Stimulated activated CD4-positive, alpha-beta T cell treated with anti-CD3 and anti-CD28 coated beads, Interleukin-15, amount 100 ng/mL, for 24 hours (primary cell): ENCODE measurements around the gene CRYAB.

ENCODE experiments used
- DNase-seq: peaks from one replicate; pipeline ENCODE4 v3.0.0-alpha.2; 2020

The CRYAB gene, protein sequence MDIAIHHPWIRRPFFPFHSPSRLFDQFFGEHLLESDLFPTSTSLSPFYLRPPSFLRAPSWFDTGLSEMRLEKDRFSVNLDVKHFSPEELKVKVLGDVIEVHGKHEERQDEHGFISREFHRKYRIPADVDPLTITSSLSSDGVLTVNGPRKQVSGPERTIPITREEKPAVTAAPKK

GRCh38 chr11:111911563-111912401 lies at the start of gene CRYAB:
Gene CRYAB (minus strand): TSS chr11:111911770. CDS start chr11:111911724, 46 bp downstream.
- DNase-seq, result no peak

DNA sequence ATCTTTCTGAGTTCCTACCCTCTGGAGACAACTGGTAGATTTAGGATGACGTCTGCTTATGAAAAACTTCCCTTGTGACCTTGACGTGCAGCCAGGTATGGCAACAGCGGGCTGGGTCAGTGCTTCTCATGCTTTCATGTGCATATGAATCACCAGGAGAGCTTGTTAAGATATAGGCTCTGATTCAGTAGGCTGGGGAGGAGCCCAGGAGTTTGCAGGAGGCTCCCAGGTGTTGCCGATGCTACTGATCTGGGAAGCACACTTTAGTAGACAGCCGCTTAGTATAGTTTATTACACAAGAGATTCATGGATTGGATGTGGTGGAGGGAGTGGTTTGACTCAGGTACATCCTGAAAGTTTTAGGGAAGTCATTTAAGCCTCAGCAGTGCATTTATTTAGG lies 49.3 kb upstream of the CRYAB start:
- no peak for DNase-seq

GRCh38 chr11:111957663-111958444 lies 46.3 kb upstream of the CRYAB start:
- DNase-seq, result no peak

GRCh38 chr11:111954154-111954553 lies 42.6 kb upstream of the CRYAB start:
- DNase-seq, result no peak

- DNase-seq, result no peak
Measured at GRCh38 chr11:111951565-111951964, 40.0 kb upstream of the CRYAB start.

- DNase-seq, result no peak
Measured at GRCh38 chr11:111949519-111950426, 38.2 kb upstream of the CRYAB start.

GRCh38 chr11:111947143-111947542 lies 35.6 kb upstream of the CRYAB start:
- DNase-seq, result no peak

DNA sequence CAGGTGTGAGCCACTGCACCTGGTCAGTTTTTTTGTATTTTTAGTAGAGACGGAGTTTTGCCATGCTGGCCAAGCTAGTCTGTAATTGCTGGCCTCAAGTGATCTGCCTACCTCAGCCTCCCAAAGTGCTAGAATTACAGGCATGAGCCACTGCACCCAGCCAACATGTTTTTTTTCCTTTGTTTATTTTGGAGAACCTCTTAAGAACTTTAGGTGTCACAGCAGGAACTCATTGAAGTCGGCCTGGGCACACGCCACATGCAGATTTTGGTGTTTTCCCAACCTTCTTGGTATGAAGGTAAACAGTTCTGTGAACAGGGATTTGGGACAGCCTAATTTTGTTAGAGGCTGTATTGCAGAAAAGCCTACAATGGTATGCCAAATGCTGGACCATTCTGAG lies 34.9 kb upstream of the CRYAB start:
- DNase-seq, result no peak

- DNase-seq, result no peak
Measured at GRCh38 chr11:111945198-111945597, 33.6 kb upstream of the CRYAB start.

DNA sequence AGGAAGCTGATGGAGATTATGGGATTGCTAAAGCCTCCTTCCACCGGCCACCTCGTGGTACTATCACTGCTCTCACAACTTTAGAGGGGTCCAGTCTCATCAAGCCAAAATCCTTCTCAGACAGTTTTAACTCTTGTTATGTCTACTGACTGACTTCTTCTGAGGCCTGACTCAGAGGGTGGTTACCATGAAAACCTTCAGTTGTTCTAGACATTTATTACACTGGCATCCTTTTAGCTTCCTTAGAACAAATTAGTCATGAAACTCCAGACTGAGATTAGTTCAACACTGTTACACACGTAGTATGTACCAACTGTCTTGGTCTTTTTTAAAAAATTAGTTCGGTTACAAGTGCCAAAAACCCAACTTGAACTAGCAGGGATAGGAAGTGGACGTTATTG lies 33.1 kb upstream of the CRYAB start:
- DNase-seq, result peak; percentile 29

DNA sequence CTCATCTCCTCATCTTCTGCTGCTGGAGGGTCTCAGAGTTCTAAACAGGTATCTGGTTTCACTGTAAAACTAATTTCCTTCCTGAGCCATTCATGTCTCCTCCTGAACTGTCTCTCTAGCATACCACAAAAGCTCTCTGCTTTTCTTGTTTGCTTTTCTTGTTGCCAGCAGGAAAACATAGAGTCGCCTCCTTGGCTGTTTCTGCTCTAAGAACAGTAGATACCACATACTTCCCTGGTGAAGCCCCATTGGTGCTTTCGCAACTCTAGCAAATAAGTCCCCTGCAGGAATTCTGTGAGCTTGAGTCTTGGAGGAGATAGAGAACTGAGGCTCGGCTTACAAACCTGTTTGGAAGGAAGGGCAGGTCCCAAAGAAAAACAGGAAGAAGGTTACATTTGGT lies 32.6 kb upstream of the CRYAB start:
- no peak for DNase-seq

DNA sequence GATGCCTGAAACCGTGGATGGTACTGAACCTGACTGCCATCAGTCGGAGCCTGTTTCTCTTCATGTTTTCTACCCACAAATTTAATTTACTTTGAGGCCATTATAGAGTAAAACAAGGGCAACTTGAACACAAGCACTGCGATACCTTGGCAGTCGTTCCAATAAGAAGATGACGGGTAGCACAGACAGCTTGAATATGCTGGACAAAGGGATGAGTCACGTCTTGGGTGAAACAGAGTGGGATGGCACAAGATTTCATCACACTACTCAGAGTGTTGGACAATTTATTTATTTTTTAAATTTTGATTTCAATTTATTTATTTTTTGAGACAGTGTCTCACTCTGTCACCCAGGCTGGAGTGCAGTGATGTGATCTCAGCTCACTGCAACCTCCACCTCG lies 31.3 kb upstream of the CRYAB start:
- no peak for DNase-seq

DNA sequence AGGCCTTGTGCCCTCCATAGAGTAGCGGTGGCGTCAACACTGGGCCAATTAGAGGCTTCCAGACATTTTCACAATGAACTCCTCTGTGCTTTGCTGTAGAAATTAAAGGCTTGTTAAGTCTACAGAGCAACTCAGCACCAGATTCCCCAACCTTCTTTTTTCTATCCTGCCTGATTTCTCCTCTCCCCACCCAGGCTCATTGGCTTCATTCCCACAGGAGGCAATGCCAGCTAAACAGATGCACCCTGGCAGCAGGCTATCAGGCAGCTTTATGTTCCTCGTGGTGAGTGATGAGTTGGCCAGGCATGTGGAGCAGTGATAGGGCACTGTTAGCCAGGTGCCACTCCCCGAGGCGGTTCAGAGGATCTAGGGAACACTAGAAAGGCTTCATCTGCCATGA lies 30.4 kb upstream of the CRYAB start:
- DNase-seq, result no peak

- DNase-seq, result no peak
Measured at GRCh38 chr11:111939836-111940604, 28.4 kb upstream of the CRYAB start.

GRCh38 chr11:111938687-111939160 lies 27.2 kb upstream of the CRYAB start:
- peak; percentile 55 for DNase-seq

GRCh38 chr11:111937844-111938243 lies 26.3 kb upstream of the CRYAB start:
- DNase-seq, result no peak

DNA sequence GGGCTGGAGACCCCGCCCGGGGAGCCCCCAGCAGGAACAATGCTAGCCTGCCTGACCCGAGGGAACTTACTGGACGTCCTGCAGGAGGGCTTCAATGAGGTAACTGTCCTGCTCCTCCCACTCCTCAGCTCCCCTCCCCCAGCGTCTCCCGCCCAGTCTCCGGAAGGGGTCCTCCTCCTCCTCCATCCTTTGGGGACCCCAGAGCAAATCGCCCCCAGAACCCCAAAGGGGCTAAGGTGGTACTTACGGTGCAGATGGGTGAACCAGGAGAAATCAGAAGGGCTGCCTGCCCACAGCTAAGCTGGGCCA lies 25.8 kb upstream of the CRYAB start:
- DNase-seq, result no peak

GRCh38 chr11:111936040-111936540 lies 24.5 kb upstream of the CRYAB start:
- DNase-seq, result no peak

- DNase-seq, result peak; percentile 17
Measured at GRCh38 chr11:111935317-111936039, 23.9 kb upstream of the CRYAB start.

DNA sequence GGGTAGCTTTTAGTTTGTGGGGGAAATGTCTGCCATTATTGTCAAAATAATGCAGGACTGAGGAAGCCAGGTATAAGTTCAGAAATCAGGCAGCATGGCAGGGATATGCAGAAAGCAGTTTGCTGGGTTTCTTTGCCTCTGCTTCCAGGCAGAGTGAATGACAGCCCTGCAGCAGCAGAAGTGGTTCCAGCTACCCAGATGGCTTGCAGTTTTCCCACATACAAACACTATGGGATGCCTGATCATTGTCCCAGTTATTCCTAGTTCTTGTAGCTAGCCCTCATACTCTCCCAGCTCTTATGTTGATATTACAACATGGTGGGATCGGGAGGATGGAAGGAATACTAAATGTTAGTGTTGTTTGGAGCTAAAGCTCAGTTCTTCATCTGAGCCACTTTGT lies 22.7 kb upstream of the CRYAB start:
- no peak for DNase-seq

DNA sequence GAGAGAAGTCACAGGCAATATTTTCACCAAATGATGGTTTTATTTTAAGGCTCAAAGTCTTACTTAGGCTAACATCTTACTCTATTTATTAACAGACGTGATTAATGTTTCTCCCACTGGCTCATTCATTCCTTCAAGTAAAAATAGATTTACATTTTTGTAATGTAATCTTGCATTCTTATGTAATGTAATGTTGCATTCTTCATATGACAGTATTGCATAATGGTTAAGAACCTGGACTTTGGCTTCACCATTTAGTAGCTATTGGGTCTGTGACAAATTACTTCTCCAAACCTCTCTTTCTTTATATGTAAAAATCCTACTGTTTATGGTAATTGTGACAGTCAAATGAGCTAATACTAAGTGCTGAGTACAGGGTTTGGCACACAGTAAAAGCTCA lies 22.3 kb upstream of the CRYAB start:
- DNase-seq, result no peak
